Gastrocnemius medialis (tissue), 4 donors: ENCODE data around the gene ZCCHC17. TPM values are rescaled to one million over a fixed set of nuclear protein-coding genes. Genes with fewer than 3 reads are reported as not detected.

Experiments used
- ATAC-seq, 2 donors: fragments of 150-250 bp; one replicate each; pipeline ENCODE4 v1.9.1; 2016
- DNase-seq, 2 donors: peaks; one replicate each; pipeline ENCODE4 v3.0.0-alpha.2; 2019
- H3K27ac ChIP-seq, 4 donors: fragments of 200-600 bp; sonication (generic); 1 replicate in 1 of 4; 2 replicates in 3 of 4; pipeline ENCODE4 v1.5.1; 2016 to 2018; ENCODE audit warnings: mild to moderate bottlenecking in 2 of 4, moderate library complexity in 1 of 4
- H3K27me3 ChIP-seq, 3 donors: fragments of 200-600 bp; sonication (generic) in 2 of 3; 1 replicate in 1 of 3; 2 replicates in 2 of 3; pipeline versions ENCODE4 v1.5.1 to v1.6.0; 2016 to 2019; ENCODE audit warnings: mild to moderate bottlenecking in 1 of 3, moderate library complexity in 1 of 3
- H3K36me3 ChIP-seq, 2 donors: fragments of 200-600 bp; sonication (generic) in 1 of 2; one replicate each; pipeline ENCODE4 v1.5.1; 2017 to 2018
- H3K4me1 ChIP-seq, 2 donors: fragments of 200-600 bp; sonication (generic) in 1 of 2; one replicate each; pipeline ENCODE4 v1.5.1; 2016 to 2017; ENCODE audit warnings: mild to moderate bottlenecking in 2 of 2
- H3K4me3 ChIP-seq, 4 donors: fragments of 200-600 bp; sonication (generic) in 3 of 4; 1 replicate in 1 of 4; 2 replicates in 3 of 4; pipeline ENCODE4 v1.5.1; 2016 to 2019; ENCODE audit warnings: mild to moderate bottlenecking in 2 of 4
- H3K9me3 ChIP-seq, 3 donors: fragments of 200-600 bp; sonication (generic) in 2 of 3; 1 replicate in 1 of 3; 2 replicates in 2 of 3; pipeline ENCODE4 v1.5.1; 2016 to 2019
- POLR2A ChIP-seq, 2 donors: fragments of 450-650 bp; IDR thresholded peaks; one replicate each; pipeline ENCODE4 v1.6.1; 2017; ENCODE audit warnings: antibody characterized with exemption in 2 of 2, mild to moderate bottlenecking in 2 of 2, moderate library complexity in 2 of 2
- in situ Hi-C, 4 donors: fragments of 200-750 bp; cut with MboI; loops; one replicate each; pipeline versions ENCODE4 v1.15.0 to v1.8.0; 2017; ENCODE audit warnings: low sequenced_read_pairs in 4 of 4
- intact Hi-C: fragments of 100-400 bp; cut with DNase I; formaldehyde crosslinking; loops from one replicate; pipeline ENCODE4 v1.15.1; 2023; ENCODE audit warnings: low total_unique reads
- total RNA-seq, 4 donors: library from RNA; depleted of rRNA; stranded (reverse); fragments of >200 nt; gene quantifications; one replicate each; pipeline versions ENCODE4 v1.1.0 to v1.2.3, GENCODE V29; 2016
- TF ChIP-seq, protein P1 (sequence below), 5 experiments: fragments of 450-650 bp in 3 of 5; fragments of 200-600 bp in 2 of 5; sonication (generic) in 2 of 5; IDR thresholded peaks in 4 of 5; conservative IDR thresholded peaks in 1 of 5; 1 replicate in 4 of 5; 2 replicates in 1 of 5; pipeline ENCODE4 v1.5.1; 2016 to 2019; ENCODE audit warnings: antibody characterized with exemption in 5 of 5, mild to moderate bottlenecking in 3 of 5, moderate library complexity in 3 of 5

Gene ZCCHC17
- total RNA-seq, 4 donors from 2014 or later: 14.0 to 26.8 (median 17.5) TPM

- H3K36me3 ChIP-seq: peaks cover 0 to 47% of the 10 kb centered on the region in 2 donors
- H3K27ac ChIP-seq: peak overlapping the region; percentile 99 to 100 (median 99)
- no peak for TF ChIP-seq POLR2A (IDR thresholded peaks at IDR 0.05)
- TF ChIP-seq, protein P1, sequence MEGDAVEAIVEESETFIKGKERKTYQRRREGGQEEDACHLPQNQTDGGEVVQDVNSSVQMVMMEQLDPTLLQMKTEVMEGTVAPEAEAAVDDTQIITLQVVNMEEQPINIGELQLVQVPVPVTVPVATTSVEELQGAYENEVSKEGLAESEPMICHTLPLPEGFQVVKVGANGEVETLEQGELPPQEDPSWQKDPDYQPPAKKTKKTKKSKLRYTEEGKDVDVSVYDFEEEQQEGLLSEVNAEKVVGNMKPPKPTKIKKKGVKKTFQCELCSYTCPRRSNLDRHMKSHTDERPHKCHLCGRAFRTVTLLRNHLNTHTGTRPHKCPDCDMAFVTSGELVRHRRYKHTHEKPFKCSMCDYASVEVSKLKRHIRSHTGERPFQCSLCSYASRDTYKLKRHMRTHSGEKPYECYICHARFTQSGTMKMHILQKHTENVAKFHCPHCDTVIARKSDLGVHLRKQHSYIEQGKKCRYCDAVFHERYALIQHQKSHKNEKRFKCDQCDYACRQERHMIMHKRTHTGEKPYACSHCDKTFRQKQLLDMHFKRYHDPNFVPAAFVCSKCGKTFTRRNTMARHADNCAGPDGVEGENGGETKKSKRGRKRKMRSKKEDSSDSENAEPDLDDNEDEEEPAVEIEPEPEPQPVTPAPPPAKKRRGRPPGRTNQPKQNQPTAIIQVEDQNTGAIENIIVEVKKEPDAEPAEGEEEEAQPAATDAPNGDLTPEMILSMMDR (IDR thresholded peaks at IDR 0.05 in 4 of 5, conservative IDR thresholded peaks at IDR 0.05 in 1 of 5): no peak
- intact Hi-C loops: no loop called here
- DNase-seq (peak in 1 of 2 donors; percentile 59), ATAC-seq (peak in 1 of 2 donors; percentile 6)
- H3K27me3 ChIP-seq: no peaks in the 10 kb centered on the region
- no peaks in the 10 kb centered on the region for H3K9me3 ChIP-seq
- in situ Hi-C loops: no loop called here
- peaks cover 59 to 71% of the 10 kb centered on the region in 2 donors for H3K4me1 ChIP-seq
- peak overlapping the region in 3 of 4 donors; percentile 5 to 70 (median 69) for H3K4me3 ChIP-seq
These were observed 71.8 kb downstream of the ZCCHC17 start for GRCh38 chr1:31368611-31369107.

GRCh38 chr1:31370021-31370420 is 73.2 kb downstream of the ZCCHC17 start:
- no peak for DNase-seq
- Histone ChIP-seq H3K9me3 (no peaks in the 10 kb centered on the region), H3K4me1 (peaks cover 68 to 77% of the 10 kb centered on the region in 2 donors), H3K27ac (peak overlapping the region; percentile 99 to 100 (median 99)), H3K27me3 (no peaks in the 10 kb centered on the region), H3K4me3 (peak overlapping the region; percentile 58 to 72 (median 70)), H3K36me3 (peaks cover 0 to 41% of the 10 kb centered on the region in 2 donors)
- no peak for ATAC-seq
- intact Hi-C loops (loop anchor here (5.0 to 10.0 kb wide), 2 partner anchors 843 to 1655 kb away; no protein-coding TSS in a partner anchor), in situ Hi-C loops (no loop called here)
- TF ChIP-seq, protein P1 (IDR thresholded peaks at IDR 0.05 in 4 of 5, conservative IDR thresholded peaks at IDR 0.05 in 1 of 5): no peak
- TF ChIP-seq POLR2A (IDR thresholded peaks at IDR 0.05): no peak

GRCh38 chr1:31370565-31370964 is 73.7 kb downstream of the ZCCHC17 start:
- no peaks in the 10 kb centered on the region for H3K9me3 ChIP-seq
- H3K4me3 ChIP-seq: peak overlapping the region; percentile 58 to 72 (median 70)
- ATAC-seq (no peak), DNase-seq (no peak)
- H3K36me3 ChIP-seq: peaks cover 0 to 35% of the 10 kb centered on the region in 2 donors
- intact Hi-C loops (loop anchor here (5.0 to 10.0 kb wide), 2 partner anchors 843 to 1654 kb away; no protein-coding TSS in a partner anchor), in situ Hi-C loops (no loop called here)
- H3K27me3 ChIP-seq: no peaks in the 10 kb centered on the region
- H3K4me1 ChIP-seq: peaks cover 66 to 79% of the 10 kb centered on the region in 2 donors
- peak overlapping the region; percentile 99 to 100 (median 99) for H3K27ac ChIP-seq
- TF ChIP-seq POLR2A (IDR thresholded peaks at IDR 0.05): no peak
- TF ChIP-seq, protein P1 (IDR thresholded peaks at IDR 0.05 in 4 of 5, conservative IDR thresholded peaks at IDR 0.05 in 1 of 5): no peak

DNA sequence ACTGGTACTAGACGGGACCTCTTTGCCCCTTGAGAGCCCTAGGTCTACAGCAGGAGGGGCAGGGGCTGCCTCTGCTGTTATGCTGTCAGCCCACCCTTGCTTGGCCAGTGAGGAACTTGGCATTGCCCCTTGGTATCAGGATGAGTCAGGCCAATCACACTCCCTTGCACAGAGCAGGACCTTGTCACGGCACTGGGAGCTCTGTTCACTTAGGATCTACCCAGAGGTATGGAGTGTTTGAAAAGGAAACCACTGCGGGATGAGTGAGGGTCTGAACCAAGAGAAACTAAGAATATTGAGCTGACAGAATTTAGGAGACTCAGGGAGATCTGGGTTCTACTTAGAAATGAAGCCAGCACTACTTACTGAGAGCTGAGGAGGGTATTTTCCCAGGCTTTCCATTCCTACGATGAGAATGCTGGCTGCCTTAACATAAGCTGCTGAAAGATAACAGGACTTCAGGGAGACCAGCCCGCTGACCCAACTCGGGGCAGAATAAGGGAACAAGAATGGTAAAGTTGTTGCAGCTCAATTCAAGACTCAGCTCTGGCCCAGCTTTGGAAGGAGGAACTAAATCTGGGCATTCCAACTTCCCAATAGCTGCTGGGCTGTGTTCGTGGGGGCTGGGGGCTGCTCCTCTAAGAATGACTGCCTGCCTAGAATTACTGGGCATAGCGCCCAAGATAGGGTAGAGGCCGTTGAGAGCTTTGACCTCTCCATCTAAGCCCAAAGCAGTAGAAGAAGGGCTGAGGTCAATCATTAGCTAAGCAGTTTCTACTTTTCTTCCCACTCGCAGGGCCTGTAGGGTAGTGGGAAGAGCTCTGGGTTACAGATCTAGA is 74.5 kb downstream of the ZCCHC17 start:
- no peaks in the 10 kb centered on the region for H3K9me3 ChIP-seq
- ATAC-seq: no peak
- peak overlapping the region; percentile 58 to 72 (median 70) for H3K4me3 ChIP-seq
- no peaks in the 10 kb centered on the region for H3K27me3 ChIP-seq
- intact Hi-C loops (loop anchor here (5.0 to 10.0 kb wide), 2 partner anchors 844 to 1653 kb away; no protein-coding TSS in a partner anchor), in situ Hi-C loops (no loop called here)
- peak overlapping the region; percentile 99 to 100 (median 99) for H3K27ac ChIP-seq
- peaks cover 0 to 28% of the 10 kb centered on the region in 2 donors for H3K36me3 ChIP-seq
- peaks cover 62 to 76% of the 10 kb centered on the region in 2 donors for H3K4me1 ChIP-seq
- DNase-seq: peak in 1 of 2 donors; percentile 60
- TF ChIP-seq POLR2A (IDR thresholded peaks at IDR 0.05): peak; percentile 53 to 58
- TF ChIP-seq, protein P1 (IDR thresholded peaks at IDR 0.05 in 4 of 5, conservative IDR thresholded peaks at IDR 0.05 in 1 of 5): no peak
